ENCODE results near the gene HOXA4. TPM values are rescaled to one million over a fixed set of nuclear protein-coding genes. Genes with fewer than 3 reads are reported as not detected.
A peak's percentile ranks its signal among the peaks of the same experiment; 100 is the strongest.

The HOXA4 gene
- total RNA-seq, 1 donor from 2014 or later, result 1.1 TPM

GRCh38 chr7:27170426-27171324 is 40.1 kb upstream of the HOXA4 start:
- intact Hi-C loops (cut with DNase I), result no loop called here
- DNase-seq (ENCODE audit: low spot score), result no peak

- intact Hi-C loops (cut with DNase I), result loop anchor here (10.0 kb wide), 1 partner anchor 1305 kb away; no protein-coding TSS in a partner anchor
- DNase-seq (ENCODE audit: low spot score), result no peak
These were observed 39.3 kb upstream of the HOXA4 start for GRCh38 chr7:27169658-27170425.

- DNase-seq (ENCODE audit: low spot score), result no peak
- intact Hi-C loops (cut with DNase I), result loop anchor here (10.0 kb wide), 1 partner anchor 1304 kb away; no protein-coding TSS in a partner anchor
These were observed 37.8 kb upstream of the HOXA4 start for GRCh38 chr7:27168265-27168947.

GRCh38 chr7:27167916-27168264 is 37.3 kb upstream of the HOXA4 start:
- intact Hi-C loops (cut with DNase I), result loop anchor here (10.0 kb wide), 1 partner anchor 1303 kb away; no protein-coding TSS in a partner anchor

GRCh38 chr7:27166531-27167505 is 36.3 kb upstream of the HOXA4 start:
- DNase-seq (ENCODE audit: low spot score), result no peak

More at GRCh38 chr7:27167916-27168264, 37.3 kb upstream of the HOXA4 start:
- no peak for DNase-seq (ENCODE audit: low spot score)

GRCh38 chr7:27165996-27166530 is 35.5 kb upstream of the HOXA4 start:
- intact Hi-C loops (cut with DNase I), result loop anchor here (10.0 kb wide), 1 partner anchor 1301 kb away; no protein-coding TSS in a partner anchor
- no peak for DNase-seq (ENCODE audit: low spot score)

More at GRCh38 chr7:27166531-27167505, 36.3 kb upstream of the HOXA4 start:
- intact Hi-C loops (cut with DNase I), result loop anchor here (10.0 kb wide), 1 partner anchor 1302 kb away; no protein-coding TSS in a partner anchor

GRCh38 chr7:27165089-27165995 is 34.8 kb upstream of the HOXA4 start, which contains the start of gene HOXA9:
TSS of gene HOXA9 (minus strand) at chr7:27165537. CDS start at chr7:27165457, 80 bp downstream.
- intact Hi-C loops (cut with DNase I), result loop anchor here (10.0 kb wide), 1 partner anchor 1301 kb away; no protein-coding TSS in a partner anchor
- no peak for DNase-seq (ENCODE audit: low spot score)

- intact Hi-C loops (cut with DNase I), result loop anchor here (10.0 kb wide), 1 partner anchor 1300 kb away; no protein-coding TSS in a partner anchor
- DNase-seq (ENCODE audit: low spot score), result no peak
These were observed 34.0 kb upstream of the HOXA4 start for GRCh38 chr7:27164367-27165088.

GRCh38 chr7:27164045-27164366 is 33.4 kb upstream of the HOXA4 start:
- intact Hi-C loops (cut with DNase I), result loop anchor here (10.0 kb wide), 1 partner anchor 1299 kb away; no protein-coding TSS in a partner anchor
- no peak for DNase-seq (ENCODE audit: low spot score)

- intact Hi-C loops (cut with DNase I), result loop anchor here (10.0 kb wide), 1 partner anchor 1299 kb away; no protein-coding TSS in a partner anchor
- DNase-seq (ENCODE audit: low spot score), result no peak
These were observed 32.9 kb upstream of the HOXA4 start for GRCh38 chr7:27163288-27164044.

- intact Hi-C loops (cut with DNase I), result loop anchor here (10.0 kb wide), 1 partner anchor 1298 kb away; no protein-coding TSS in a partner anchor
- no peak for DNase-seq (ENCODE audit: low spot score)
These were observed 32.2 kb upstream of the HOXA4 start for GRCh38 chr7:27162561-27163287.

- intact Hi-C loops (cut with DNase I), result loop anchor here (2.0 to 10.0 kb wide), 3 partner anchors 475 to 1297 kb away; no protein-coding TSS in a partner anchor
- DNase-seq (ENCODE audit: low spot score), result peak; percentile 44
These were observed 31.4 kb upstream of the HOXA4 start for GRCh38 chr7:27161721-27162560.

GRCh38 chr7:27161214-27161720 is 30.7 kb upstream of the HOXA4 start:
- intact Hi-C loops (cut with DNase I), result loop anchor here (2.0 to 10.0 kb wide), 3 partner anchors 474 to 1296 kb away; no protein-coding TSS in a partner anchor

More at GRCh38 chr7:27161214-27161720, 30.7 kb upstream of the HOXA4 start:
- DNase-seq (ENCODE audit: low spot score), result no peak
